Endothelial cell (in vitro differentiated cells): ENCODE results near the gene KDM4C. TPM values are rescaled to one million over a fixed set of nuclear protein-coding genes. Genes with fewer than 3 reads are reported as not detected.

Source experiments
- DNase-seq: peaks from one replicate; pipeline ENCODE4 v3.0.0; 2021; ENCODE audit warnings: low spot score
- H3K27ac Mint-ChIP-seq: one replicate; pipeline ENCODE4 v1.8.0; 2021; ENCODE audit warnings: mixed read lengths, inconsistent platforms; ENCODE audit not compliant: unreplicated experiment
- H3K27me3 Mint-ChIP-seq: one replicate; pipeline ENCODE4 v1.8.0; 2021; ENCODE audit warnings: mild to moderate bottlenecking, moderate library complexity, mixed read lengths, inconsistent platforms; ENCODE audit not compliant: unreplicated experiment
- H3K36me3 Mint-ChIP-seq: one replicate; pipeline ENCODE4 v1.8.0; 2021; ENCODE audit warnings: mild to moderate bottlenecking, low read depth, mixed read lengths, inconsistent platforms; ENCODE audit not compliant: unreplicated experiment
- H3K4me1 Mint-ChIP-seq: one replicate; pipeline ENCODE4 v1.8.0; 2021; ENCODE audit warnings: mild to moderate bottlenecking, mixed read lengths, inconsistent platforms; ENCODE audit not compliant: unreplicated experiment
- H3K4me3 Mint-ChIP-seq: one replicate; pipeline ENCODE4 v1.8.0; 2021; ENCODE audit warnings: mild to moderate bottlenecking, mixed read lengths, inconsistent platforms; ENCODE audit not compliant: unreplicated experiment
- H3K9me3 Mint-ChIP-seq: one replicate; pipeline ENCODE4 v1.8.0; 2021; ENCODE audit warnings: mixed read lengths, inconsistent platforms; ENCODE audit not compliant: unreplicated experiment
- CTCF ChIP-seq: fragments of 200-600 bp; sonication (generic); IDR thresholded peaks from one replicate; pipeline ENCODE4 v1.5.0; 2021; ENCODE audit warnings: antibody characterized with exemption; ENCODE audit not compliant: unreplicated experiment
- total RNA-seq: library from RNA; stranded (reverse); fragmentation: NEBNext Ultra II Directional; extraction: Animal tissue kit (Norgen Biotek cat#: 25700); gene quantifications from one replicate; pipeline ENCODE4 v1.2.1, GENCODE V29; 2021; ENCODE audit not compliant: unreplicated experiment

The KDM4C gene
- total RNA-seq, 1 donor from 2014 or later = 21.0 TPM

DNA sequence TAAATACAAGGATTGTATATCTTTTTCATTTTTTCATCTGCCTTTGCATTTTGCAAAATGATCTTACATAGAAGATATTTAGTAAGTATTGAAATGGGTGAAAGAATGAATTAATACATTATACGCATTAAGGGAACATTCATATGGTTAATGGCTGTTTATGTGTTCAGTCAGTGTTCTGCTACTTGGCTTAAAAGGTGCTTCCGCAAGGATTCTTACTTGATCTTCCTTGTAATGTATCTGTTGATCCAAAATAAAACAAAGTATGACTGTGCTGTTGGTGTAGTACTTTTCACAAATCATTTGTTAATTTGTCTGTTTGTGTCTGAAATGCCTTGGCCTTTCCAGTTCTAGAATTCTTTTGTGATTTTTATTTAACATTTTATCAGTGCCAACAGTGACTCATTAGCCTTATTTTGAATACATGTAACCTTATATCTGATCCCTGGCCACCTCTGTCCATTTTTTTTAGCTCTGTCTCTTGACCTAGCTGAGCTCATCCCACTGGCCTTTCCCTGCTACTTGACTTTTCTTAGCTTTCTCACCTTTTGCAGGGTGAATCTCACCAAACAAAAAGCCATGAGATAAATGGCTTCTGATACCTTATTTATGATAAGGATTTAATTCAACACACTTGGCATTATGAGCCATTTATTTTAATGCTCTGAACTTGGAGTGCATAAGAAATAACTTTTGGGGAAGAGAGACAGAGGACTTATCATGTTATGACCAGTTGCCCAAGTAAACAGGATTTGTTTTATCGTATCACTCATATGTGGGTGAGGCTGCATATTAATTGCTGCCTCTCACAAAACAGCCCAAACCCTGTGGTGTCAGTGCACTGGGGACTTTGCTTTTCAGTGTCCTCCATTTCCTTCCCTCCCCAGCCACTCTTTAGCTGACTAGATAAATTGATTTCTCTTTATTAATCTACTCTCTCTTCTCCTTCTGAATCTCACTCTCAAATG lies 340.3 kb downstream of the KDM4C start:
- no peak overlapping the region for H3K4me3 Mint-ChIP-seq
- peaks cover 16% of the 10 kb centered on the region for H3K4me1 Mint-ChIP-seq
- no peak for DNase-seq
- no peaks in the 10 kb centered on the region for H3K36me3 Mint-ChIP-seq
- H3K9me3 Mint-ChIP-seq = peaks cover 5% of the 10 kb centered on the region
- peaks cover 2% of the 10 kb centered on the region for H3K27me3 Mint-ChIP-seq
- H3K27ac Mint-ChIP-seq = no peak overlapping the region
- no peak for TF ChIP-seq CTCF

DNA sequence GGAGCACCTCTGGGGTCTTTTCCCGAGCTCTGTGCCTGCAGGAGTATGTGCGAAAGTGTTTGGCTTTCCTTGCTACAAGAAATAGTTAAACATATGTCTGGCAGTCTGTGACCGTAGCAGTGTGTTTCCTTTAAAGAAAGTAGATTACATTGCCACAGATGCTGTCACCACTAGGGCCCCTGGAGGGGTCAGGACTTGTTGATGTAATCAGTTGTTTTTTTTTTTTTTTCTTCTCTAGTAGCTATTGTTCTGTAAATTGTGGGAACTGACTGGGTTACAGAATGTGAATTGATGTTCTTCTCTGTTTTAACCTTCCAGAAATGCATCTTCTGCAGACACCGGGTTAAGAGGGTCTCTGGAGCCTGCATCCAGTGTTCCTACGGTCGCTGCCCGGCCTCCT lies 345.6 kb downstream of the KDM4C start:
- Mint-ChIP-seq H3K9me3 (peaks cover 5% of the 10 kb centered on the region), H3K27ac (peak overlapping the region; percentile 26), H3K4me3 (no peak overlapping the region), H3K36me3 (peaks cover 6% of the 10 kb centered on the region), H3K27me3 (no peaks in the 10 kb centered on the region), H3K4me1 (peaks cover 13% of the 10 kb centered on the region)
- no peak for TF ChIP-seq CTCF
- peak; percentile 8 for DNase-seq

- Mint-ChIP-seq H3K9me3 (peaks cover 3% of the 10 kb centered on the region), H3K27me3 (no peaks in the 10 kb centered on the region)
- no peak for DNase-seq
Observed at GRCh38 chr9:7103771-7104170, 346.0 kb downstream of the KDM4C start.

GRCh38 chr9:7104625-7105024 lies 346.9 kb downstream of the KDM4C start:
- Mint-ChIP-seq H3K4me1 (peaks cover 13% of the 10 kb centered on the region), H3K27ac (no peak overlapping the region), H3K9me3 (no peaks in the 10 kb centered on the region), H3K4me3 (no peak overlapping the region), H3K36me3 (peaks cover 6% of the 10 kb centered on the region), H3K27me3 (no peaks in the 10 kb centered on the region)
- DNase-seq = no peak
- no peak for TF ChIP-seq CTCF

More at GRCh38 chr9:7103771-7104170, 346.0 kb downstream of the KDM4C start:
- peaks cover 6% of the 10 kb centered on the region for H3K36me3 Mint-ChIP-seq
- peak overlapping the region; percentile 27 for H3K27ac Mint-ChIP-seq
- no peak overlapping the region for H3K4me3 Mint-ChIP-seq
- H3K4me1 Mint-ChIP-seq = peaks cover 13% of the 10 kb centered on the region
- no peak for TF ChIP-seq CTCF

DNA sequence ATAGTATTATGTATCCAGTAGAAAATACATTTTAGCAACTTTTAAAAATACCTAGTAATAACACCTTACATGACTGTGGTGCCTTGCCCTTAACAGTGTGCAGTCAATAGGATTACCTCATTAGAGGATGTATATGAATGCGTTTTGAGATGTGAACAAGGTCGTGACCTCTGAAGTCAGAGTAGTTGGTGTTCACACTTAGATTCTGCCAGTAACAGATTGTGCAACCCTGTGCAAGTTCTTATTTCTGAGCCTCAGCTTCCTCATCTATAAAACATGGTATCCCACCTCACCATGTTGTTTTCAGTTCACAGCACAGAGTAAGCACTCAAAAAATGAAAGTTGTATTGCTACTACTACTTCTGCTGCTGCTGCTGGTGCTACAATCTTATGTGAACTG lies 347.3 kb downstream of the KDM4C start:
- H3K9me3 Mint-ChIP-seq = no peaks in the 10 kb centered on the region
- no peak overlapping the region for H3K27ac Mint-ChIP-seq
- H3K4me1 Mint-ChIP-seq = peaks cover 13% of the 10 kb centered on the region
- DNase-seq = no peak
- TF ChIP-seq CTCF = no peak
- H3K36me3 Mint-ChIP-seq = peaks cover 6% of the 10 kb centered on the region
- no peaks in the 10 kb centered on the region for H3K27me3 Mint-ChIP-seq
- no peak overlapping the region for H3K4me3 Mint-ChIP-seq
